HepG2 (cell line): Measurements from ENCODE around the gene CACNG7. TPM values are rescaled to one million over a fixed set of nuclear protein-coding genes. Genes with fewer than 3 reads are reported as not detected.

ENCODE experiments used
- ARID2 ChIP-seq: sonication (generic); formaldehyde crosslinking; IDR thresholded peaks from 2 replicates; pipeline ENCODE4 v1.8.1; 2022; ENCODE audit warnings: mild to moderate bottlenecking, missing genetic modification reagents, borderline replicate concordance
- CBFB ChIP-seq: sonication (generic); formaldehyde crosslinking; IDR thresholded peaks from 2 replicates; pipeline ENCODE4 v1.4.0; 2020; ENCODE audit warnings: missing genetic modification reagents
- CSRNP2 ChIP-seq: sonication (generic); formaldehyde crosslinking; conservative IDR thresholded peaks from 2 replicates; pipeline ENCODE4 v1.8.0; 2022; ENCODE audit warnings: low read depth, missing genetic modification reagents
- ELF1 ChIP-seq: sonication (generic); formaldehyde crosslinking; IDR thresholded peaks from 2 replicates; pipeline ENCODE4 v1.4.0; 2020; ENCODE audit warnings: missing genetic modification reagents
- ELF4 ChIP-seq: sonication (generic); formaldehyde crosslinking; IDR thresholded peaks from 2 replicates; pipeline ENCODE4 v1.5.0; 2020; ENCODE audit warnings: missing genetic modification reagents, mild to moderate bottlenecking, moderate library complexity, borderline replicate concordance
- IKZF5 ChIP-seq: IDR thresholded peaks from 2 replicates; pipeline ENCODE4 v1.6.1; 2018; ENCODE audit warnings: missing genetic modification reagents, mild to moderate bottlenecking, missing compliant biosample characterization
- POLR2G ChIP-seq: fragments of 200-400 bp; formaldehyde crosslinking; IDR thresholded peaks from 2 replicates; pipeline ENCODE4 v1.6.1; 2018; ENCODE audit warnings: mild to moderate bottlenecking, low read depth, low read length, moderate library complexity
- STAT5B ChIP-seq: sonication (generic); formaldehyde crosslinking; IDR thresholded peaks from 2 replicates; pipeline ENCODE4 v1.4.0; 2020; ENCODE audit warnings: missing genetic modification reagents
- TFDP2 ChIP-seq: sonication (generic); formaldehyde crosslinking; IDR thresholded peaks from 2 replicates; pipeline ENCODE4 v1.4.0; 2020; ENCODE audit warnings: missing genetic modification reagents
- ZBTB7B ChIP-seq: sonication (generic); formaldehyde crosslinking; IDR thresholded peaks from 2 replicates; pipeline ENCODE4 v1.4.0; 2020; ENCODE audit warnings: missing genetic modification reagents
- ZBTB8A ChIP-seq: sonication (generic); formaldehyde crosslinking; IDR thresholded peaks from 2 replicates; pipeline ENCODE4 v1.4.0; 2020; ENCODE audit warnings: mild to moderate bottlenecking, low read depth, missing genetic modification reagents, borderline replicate concordance
- ZFX ChIP-seq: sonication (generic); formaldehyde crosslinking; IDR thresholded peaks from 2 replicates; pipeline ENCODE4 v1.4.0; 2020; ENCODE audit warnings: mild to moderate bottlenecking, low read depth, missing genetic modification reagents, moderate library complexity
- ZNF501 ChIP-seq: sonication (generic); formaldehyde crosslinking; IDR thresholded peaks from 2 replicates; pipeline ENCODE4 v1.5.1; 2020; ENCODE audit warnings: mild to moderate bottlenecking, moderate library complexity, missing genetic modification reagents
- ZNF547 ChIP-seq: sonication (generic); formaldehyde crosslinking; IDR thresholded peaks from 2 replicates; pipeline ENCODE4 v1.5.1; 2020; ENCODE audit warnings: mild to moderate bottlenecking, missing genetic modification reagents
- ZNF781 ChIP-seq: sonication (generic); formaldehyde crosslinking; IDR thresholded peaks from 2 replicates; pipeline ENCODE4 v1.5.1; 2020; ENCODE audit warnings: borderline replicate concordance, mild to moderate bottlenecking, missing genetic modification reagents; ENCODE audit errors: not compliant biosample characterization
- ZNF816 ChIP-seq: sonication (generic); formaldehyde crosslinking; IDR thresholded peaks from 2 replicates; pipeline ENCODE4 v1.8.0; 2022; ENCODE audit warnings: missing genetic modification reagents, mild to moderate bottlenecking, borderline replicate concordance
- ZNF891 ChIP-seq: sonication (generic); formaldehyde crosslinking; IDR thresholded peaks from 2 replicates; pipeline ENCODE4 v1.5.0; 2020; ENCODE audit warnings: mild to moderate bottlenecking, missing genetic modification reagents
- ZSCAN25 ChIP-seq: sonication (generic); formaldehyde crosslinking; IDR thresholded peaks from 2 replicates; pipeline ENCODE4 v1.8.0; 2022; ENCODE audit warnings: mild to moderate bottlenecking, missing genetic modification reagents
- ZSCAN9 ChIP-seq: IDR thresholded peaks from 2 replicates; pipeline ENCODE4 v1.6.1; 2016; ENCODE audit warnings: borderline replicate concordance
- polyA plus RNA-seq, 8 experiments: library from polyadenylated mRNA; depleted of rRNA in 3 of 8; stranded (reverse) in 7 of 8; unstranded in 1 of 8; fragments of >200 nt; fragmentation: Illumina TruSeq in 4 of 8; extraction: Trizol in 4 of 8; gene quantifications; 2 replicates each; pipeline versions ENCODE4 v1.2.1 to v1.2.3, GENCODE V29; 2011 to 2016; ENCODE audit warnings: low read depth in 4 of 8, missing spikeins in 1 of 8, mixed read lengths in 1 of 8; ENCODE audit not compliant: insufficient read depth in 1 of 8
- total RNA-seq, 5 experiments: library from RNA; depleted of rRNA; stranded (reverse); fragments of >200 nt; fragmentation: Illumina TruSeq; extraction: Trizol; gene quantifications; 2 replicates each; pipeline ENCODE4 v1.2.3, GENCODE V29; 2016; ENCODE audit warnings: low read depth in 1 of 5

Gene CACNG7
- total and polyA plus RNA-seq, 2 of the 13 experiments (the other 11 are each of a cell fraction or from before 2014, with no cell fraction given), result not detected

- TF ChIP-seq IKZF5, result peak; percentile 61
- TF ChIP-seq TFDP2 (CRISPR knock-in tag), result peak; percentile 49; the same call in 1 of the 2 replicates
- peak; percentile 94 for TF ChIP-seq ELF1
- TF ChIP-seq ZNF891 (CRISPR knock-in tag), result 0 out of 2 replicates have a peak, but pooled peaks have one; percentile 43
- no peak for TF ChIP-seq ARID2
- no peak for TF ChIP-seq ZNF816 (CRISPR knock-in tag)
- no peak for TF ChIP-seq CSRNP2 (CRISPR knock-in tag)
- 0 out of 2 replicates have a peak, but pooled peaks have one; percentile 62 for TF ChIP-seq CBFB
- TF ChIP-seq ZSCAN25 (CRISPR knock-in tag), result peak; percentile 69; the same call in 1 of the 2 replicates
- peak; percentile 49; the same call in 1 of the 2 replicates for TF ChIP-seq POLR2G
- 0 out of 2 replicates have a peak, but pooled peaks have one; percentile 20 for TF ChIP-seq ZSCAN9 (CRISPR knock-in tag)
- TF ChIP-seq ELF4, result no peak; the same call in 1 of the 2 replicates
- TF ChIP-seq ZNF501 (CRISPR knock-in tag), result peak; percentile 86
- TF ChIP-seq ZBTB7B (CRISPR knock-in tag), result peak; percentile 37; the same call in 1 of the 2 replicates
- no peak for TF ChIP-seq ZBTB8A
- peak; percentile 78; the same call in 1 of the 2 replicates for TF ChIP-seq ZNF547
- no peak for TF ChIP-seq STAT5B (CRISPR knock-in tag)
- TF ChIP-seq ZFX (CRISPR knock-in tag), result peak; percentile 46; the same call in 1 of the 2 replicates
- peak; percentile 33 for TF ChIP-seq ZNF781 (CRISPR knock-in tag)
These were observed 29.7 kb upstream of the CACNG7 start (continued) for GRCh38 chr19:53879140-53880081.
